CD8-positive, alpha-beta memory T cell (primary cell): ENCODE results near the gene MYOCOS. TPM values are rescaled to one million over a fixed set of nuclear protein-coding genes. Genes with fewer than 3 reads are reported as not detected.
"Not testable (repeated sequence)": the region's sequence is repeated elsewhere in the genome, so short reads cannot be mapped to it uniquely, and the experiment has no call there.

Experiments used
- CTCF ChIA-PET: fragments of 350-600 bp; sonication (Branson Sonifier 250); formaldehyde crosslinking; loops from one replicate; lab custom pipeline; 2021; ENCODE audit warnings: antibody characterized with exemption; lab: Charles Lee
- POLR2A ChIA-PET: fragments of 350-600 bp; sonication (Branson Sonifier 250); formaldehyde crosslinking; loops from one replicate; lab custom pipeline; 2021; ENCODE audit warnings: antibody characterized with exemption; lab: Charles Lee
- DNase-seq, 5 donors: peaks; one replicate each; pipeline versions ENCODE4 v3.0.0 to v3.0.0-alpha.2; 2020 to 2022; ENCODE audit warnings: mixed read lengths in 1 of 5
- H3K27ac ChIP-seq: one replicate; pipeline ENCODE4 v1.7.0; 2013; ENCODE audit warnings: low read depth, mild to moderate bottlenecking, low read length, moderate library complexity
- H3K27me3 ChIP-seq: 2 replicates; pipeline ENCODE4 v1.7.0; 2013; ENCODE audit warnings: low read length, mild to moderate bottlenecking; ENCODE audit not compliant: insufficient read depth, poor library complexity, severe bottlenecking
- H3K36me3 ChIP-seq: 2 replicates; pipeline ENCODE4 v1.7.0; 2013; ENCODE audit warnings: mild to moderate bottlenecking, low read length, moderate library complexity; ENCODE audit not compliant: insufficient read depth
- H3K4me1 ChIP-seq: 2 replicates; pipeline ENCODE4 v1.7.0; 2013; ENCODE audit warnings: mild to moderate bottlenecking, low read length, moderate library complexity; ENCODE audit not compliant: insufficient read depth
- H3K4me3 ChIP-seq: 2 replicates; pipeline ENCODE4 v1.7.0; 2013; ENCODE audit warnings: mild to moderate bottlenecking, low read length
- H3K9me3 ChIP-seq: 2 replicates; pipeline ENCODE4 v1.7.0; 2013; ENCODE audit warnings: mild to moderate bottlenecking, low read length
- H3K27ac Mint-ChIP-seq, 8 donors: one replicate each; pipeline ENCODE4 v1.8.0; 2020 to 2021; ENCODE audit warnings: mixed read lengths in 8 of 8, mild to moderate bottlenecking in 6 of 8, inconsistent platforms in 3 of 8, moderate library complexity in 3 of 8
- H3K27me3 Mint-ChIP-seq, 2 donors: one replicate each; pipeline ENCODE4 v1.8.0; 2020 to 2021; ENCODE audit warnings: mixed read lengths in 2 of 2, mild to moderate bottlenecking in 1 of 2, moderate library complexity in 1 of 2
- H3K36me3 Mint-ChIP-seq, 3 donors: one replicate each; pipeline ENCODE4 v1.8.0; 2020 to 2021; ENCODE audit warnings: mixed read lengths in 3 of 3, inconsistent platforms in 1 of 3, mild to moderate bottlenecking in 1 of 3
- H3K4me1 Mint-ChIP-seq, 3 donors: one replicate each; pipeline ENCODE4 v1.8.0; 2020 to 2021; ENCODE audit warnings: mixed read lengths in 3 of 3, inconsistent platforms in 1 of 3, mild to moderate bottlenecking in 1 of 3
- H3K4me3 Mint-ChIP-seq, 7 donors: one replicate each; pipeline ENCODE4 v1.8.0; 2020 to 2021; ENCODE audit warnings: mixed read lengths in 7 of 7, mild to moderate bottlenecking in 6 of 7, moderate library complexity in 4 of 7, inconsistent platforms in 2 of 7
- H3K9me3 Mint-ChIP-seq, 5 donors: one replicate each; pipeline ENCODE4 v1.8.0; 2020 to 2022; ENCODE audit warnings: mixed read lengths in 5 of 5, mild to moderate bottlenecking in 3 of 5, moderate library complexity in 2 of 5, inconsistent platforms in 1 of 5
- polyA plus RNA-seq: library from polyadenylated mRNA; unstranded; fragments of 300-500 nt; fragmentation: Illumina TruSeq; gene quantifications from one replicate; pipeline ENCODE4 v1.2.3, GENCODE V29; 2021
- total RNA-seq, 2 experiments: library from RNA; stranded (reverse); gene quantifications; one replicate each; pipeline ENCODE4 v1.2.3, GENCODE V29; 2021

Gene MYOCOS
- total and polyA plus RNA-seq, 3 experiments from 2014 or later, result not detected

DNA sequence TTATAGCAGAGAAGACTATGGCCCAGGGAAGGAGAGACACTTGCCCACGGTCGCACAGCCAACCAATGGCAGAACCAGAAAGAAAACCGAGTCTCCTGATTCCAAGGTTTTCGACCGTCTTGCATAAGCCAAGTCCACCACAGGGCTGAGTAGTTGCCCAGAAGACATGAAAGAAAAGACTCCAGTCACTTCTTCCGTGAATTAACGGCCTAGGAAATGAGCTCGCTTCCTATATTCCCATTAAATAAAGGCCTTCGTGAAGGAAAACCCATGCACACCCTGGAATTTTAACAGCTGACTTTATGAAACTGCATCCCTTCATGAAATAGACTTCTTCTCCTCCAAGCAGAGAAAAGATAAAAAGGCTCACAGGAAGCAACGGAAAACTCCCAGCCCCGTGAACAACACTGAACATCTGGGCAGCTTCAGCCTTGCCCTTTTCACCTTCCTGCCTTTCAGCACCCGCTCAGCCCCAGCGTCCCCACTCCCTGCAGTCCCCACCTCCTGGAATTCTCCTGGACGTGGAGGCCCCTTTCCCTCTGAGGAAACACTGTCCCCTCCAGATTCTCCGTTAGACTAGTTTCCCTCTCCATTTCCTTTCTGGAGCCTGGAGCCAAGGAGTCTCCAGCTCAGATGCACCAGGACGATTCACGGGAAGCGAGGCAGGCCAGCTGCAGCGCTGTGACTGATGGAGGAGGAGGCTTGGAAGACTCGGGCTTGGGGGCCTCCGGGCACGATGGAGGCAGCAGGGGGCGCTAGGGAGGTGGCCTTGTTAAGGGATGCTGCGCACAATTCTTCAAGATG lies 33.1 kb downstream of the MYOCOS start:
- H3K4me1 Mint-ChIP-seq, result peaks cover 7 to 10% (median 10%) of the 10 kb centered on the region in 3 donors
- H3K27ac Mint-ChIP-seq, result no peak overlapping the region
- ChIA-PET CTCF (interaction anchor here (1.0 to 2.7 kb wide), 7 partner anchors 9 to 342 kb away, joined by 3 to 16 read pairs (median 3); no protein-coding TSS in a partner anchor), POLR2A (interaction anchor here (1.0 kb wide), 1 partner anchor 126 kb away, joined by 3 read pairs; no protein-coding TSS in a partner anchor)
- H3K9me3 Mint-ChIP-seq, result no peaks in the 10 kb centered on the region
- H3K36me3 ChIP-seq, result no peaks in the 10 kb centered on the region
- no peaks in the 10 kb centered on the region for H3K9me3 ChIP-seq
- peak; percentile 26 to 70 (median 45) for DNase-seq
- peak overlapping the region in 6 of 7 donors; percentile 26 to 71 (median 54) for H3K4me3 Mint-ChIP-seq
- H3K27me3 ChIP-seq, result peaks cover 10% of the 10 kb centered on the region
- H3K4me1 ChIP-seq, result peaks cover 6% of the 10 kb centered on the region
- no peaks in the 10 kb centered on the region for H3K36me3 Mint-ChIP-seq
- H3K27ac ChIP-seq, result no peak overlapping the region
- peaks cover 16 to 60% of the 10 kb centered on the region in 2 donors for H3K27me3 Mint-ChIP-seq
- no peak overlapping the region for H3K4me3 ChIP-seq

GRCh38 chr1:171655746-171656116 lies 33.7 kb downstream of the MYOCOS start:
- Mint-ChIP-seq H3K9me3 (no peaks in the 10 kb centered on the region), H3K27me3 (peaks cover 15 to 58% of the 10 kb centered on the region in 2 donors), H3K4me1 (peaks cover 7 to 10% (median 10%) of the 10 kb centered on the region in 3 donors), H3K4me3 (peak overlapping the region in 4 of 7 donors; percentile 26 to 71 (median 42)), H3K27ac (peak overlapping the region in 1 of 8 donors; percentile 38), H3K36me3 (no peaks in the 10 kb centered on the region)
- no peak for DNase-seq
- H3K27me3 ChIP-seq, result peaks cover 10% of the 10 kb centered on the region
- ChIA-PET CTCF (interaction anchor here (1.0 to 2.7 kb wide), 5 partner anchors 10 to 331 kb away, joined by 3 to 16 read pairs (median 4); no protein-coding TSS in a partner anchor), POLR2A (interaction anchor here (1.0 kb wide), 1 partner anchor 125 kb away, joined by 3 read pairs; no protein-coding TSS in a partner anchor)
- H3K9me3 ChIP-seq, result no peaks in the 10 kb centered on the region
- no peak overlapping the region for H3K27ac ChIP-seq
- H3K4me1 ChIP-seq, result peaks cover 6% of the 10 kb centered on the region
- H3K36me3 ChIP-seq, result no peaks in the 10 kb centered on the region
- H3K4me3 ChIP-seq, result no peak overlapping the region

GRCh38 chr1:171656206-171656605 lies 34.2 kb downstream of the MYOCOS start:
- H3K9me3 Mint-ChIP-seq, H3K9me3 ChIP-seq, H3K4me1 ChIP-seq, H3K36me3 Mint-ChIP-seq, DNase-seq, H3K27me3 ChIP-seq, H3K4me3 ChIP-seq, H3K27ac ChIP-seq, H3K36me3 ChIP-seq: not testable (repeated sequence)
- peak overlapping the region in 1 of 7 donors; percentile 63 for H3K4me3 Mint-ChIP-seq
- peaks cover 13 to 53% of the 10 kb centered on the region in 2 donors for H3K27me3 Mint-ChIP-seq
- CTCF ChIA-PET, result interaction anchor here (1.4 to 2.7 kb wide), 4 partner anchors 11 to 330 kb away, joined by 3 to 16 read pairs (median 4); no protein-coding TSS in a partner anchor
- POLR2A ChIA-PET, result interaction anchor here (1.0 kb wide), 1 partner anchor 125 kb away, joined by 3 read pairs; no protein-coding TSS in a partner anchor
- H3K27ac Mint-ChIP-seq, result peak overlapping the region in 1 of 8 donors; percentile 38
- H3K4me1 Mint-ChIP-seq, result peaks cover 7 to 10% (median 10%) of the 10 kb centered on the region in 3 donors

DNA sequence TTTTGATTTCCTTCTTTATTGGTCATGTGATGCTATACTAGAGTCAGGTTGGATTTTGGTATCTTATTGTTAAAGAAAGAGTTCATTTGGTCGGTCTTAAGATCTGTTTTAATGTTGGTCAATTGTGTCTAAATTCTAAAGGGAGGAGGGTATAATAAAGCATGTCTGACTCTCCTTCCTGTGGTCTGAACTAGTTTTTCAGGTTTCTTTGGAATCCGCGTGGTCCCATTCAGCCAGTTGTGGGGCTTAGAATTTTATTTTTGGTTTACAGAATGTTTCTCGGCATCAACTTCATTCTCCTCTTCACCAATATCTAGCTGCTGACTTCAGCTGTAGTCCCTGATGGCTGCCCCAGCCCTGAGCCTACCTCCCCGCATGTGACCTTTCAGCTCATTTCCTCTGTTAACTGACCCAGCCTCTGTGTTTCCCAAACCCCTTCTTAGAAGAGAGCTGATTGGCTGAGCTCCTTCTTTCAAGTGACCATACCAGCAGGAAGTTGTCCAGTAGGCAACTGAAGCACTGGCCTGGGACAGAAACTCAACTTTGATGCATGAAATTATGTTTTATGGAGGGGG lies 39.1 kb downstream of the MYOCOS start:
- no peak overlapping the region for H3K4me3 Mint-ChIP-seq
- DNase-seq, result no peak
- H3K27me3 Mint-ChIP-seq, result peaks cover 4 to 13% of the 10 kb centered on the region in 2 donors
- Histone ChIP-seq H3K4me1 (no peaks in the 10 kb centered on the region), H3K9me3 (no peaks in the 10 kb centered on the region), H3K36me3 (no peaks in the 10 kb centered on the region), H3K4me3 (no peak overlapping the region), H3K27ac (no peak overlapping the region), H3K27me3 (no peaks in the 10 kb centered on the region)
- no peaks in the 10 kb centered on the region for H3K4me1 Mint-ChIP-seq
- H3K36me3 Mint-ChIP-seq, result no peaks in the 10 kb centered on the region
- no peaks in the 10 kb centered on the region for H3K9me3 Mint-ChIP-seq
- CTCF ChIA-PET, result interaction anchor here (1.5 kb wide), 1 partner anchor 16 kb away, joined by 5 read pairs; no protein-coding TSS in a partner anchor
- POLR2A ChIA-PET, result interaction anchor here (0.5 kb wide), 1 partner anchor 482 kb away, joined by 4 read pairs; no protein-coding TSS in a partner anchor
- H3K27ac Mint-ChIP-seq, result peak overlapping the region in 1 of 8 donors; percentile 21

DNA sequence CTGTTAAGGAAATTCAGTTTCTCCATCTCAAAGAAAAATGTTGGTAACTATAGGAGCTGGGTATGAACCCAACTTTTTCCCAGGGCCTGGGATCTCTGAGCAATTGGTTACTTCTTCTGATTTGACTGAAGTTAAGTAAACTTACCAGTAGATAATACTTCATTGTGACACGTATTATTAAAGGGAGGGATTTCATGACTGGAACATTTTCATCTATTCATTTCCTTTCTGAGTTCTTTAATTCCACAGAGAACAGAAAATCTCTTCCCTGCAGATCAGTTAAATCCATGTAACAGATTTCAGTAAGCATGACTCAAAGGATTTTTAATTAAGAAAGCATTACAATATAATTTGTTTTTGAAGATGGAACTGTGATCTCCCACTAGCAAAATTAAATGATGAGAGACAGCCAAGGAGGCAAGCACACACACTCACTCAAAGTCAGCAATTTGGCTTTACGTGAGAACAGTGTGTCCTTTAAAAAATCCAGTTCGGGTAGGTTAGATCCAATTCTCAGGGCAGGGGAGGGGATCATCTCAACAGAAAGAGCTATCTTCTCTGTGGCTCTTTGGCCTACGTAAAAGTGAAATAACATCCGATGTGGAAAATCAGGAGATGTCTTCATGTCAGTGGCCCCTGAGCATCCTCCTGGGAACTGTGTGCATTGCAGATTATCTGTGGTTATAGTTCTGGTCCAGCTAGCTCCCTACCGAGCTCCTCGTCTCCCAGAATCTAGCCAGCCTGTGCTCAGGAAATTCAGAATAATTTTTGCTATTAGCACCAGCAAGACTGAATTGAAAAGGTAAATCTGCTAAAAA lies 41.2 kb downstream of the MYOCOS start:
- no peak overlapping the region for H3K4me3 ChIP-seq
- H3K9me3 ChIP-seq, result no peaks in the 10 kb centered on the region
- Mint-ChIP-seq H3K9me3 (no peaks in the 10 kb centered on the region), H3K27ac (no peak overlapping the region), H3K36me3 (no peaks in the 10 kb centered on the region), H3K4me3 (no peak overlapping the region), H3K4me1 (no peaks in the 10 kb centered on the region), H3K27me3 (peaks cover 3 to 9% of the 10 kb centered on the region in 2 donors)
- no peak for DNase-seq
- no peak overlapping the region for H3K27ac ChIP-seq
- no peaks in the 10 kb centered on the region for H3K36me3 ChIP-seq
- POLR2A ChIA-PET, result no interaction called here
- H3K27me3 ChIP-seq, result no peaks in the 10 kb centered on the region
- no peaks in the 10 kb centered on the region for H3K4me1 ChIP-seq
- CTCF ChIA-PET, result no interaction called here

DNA sequence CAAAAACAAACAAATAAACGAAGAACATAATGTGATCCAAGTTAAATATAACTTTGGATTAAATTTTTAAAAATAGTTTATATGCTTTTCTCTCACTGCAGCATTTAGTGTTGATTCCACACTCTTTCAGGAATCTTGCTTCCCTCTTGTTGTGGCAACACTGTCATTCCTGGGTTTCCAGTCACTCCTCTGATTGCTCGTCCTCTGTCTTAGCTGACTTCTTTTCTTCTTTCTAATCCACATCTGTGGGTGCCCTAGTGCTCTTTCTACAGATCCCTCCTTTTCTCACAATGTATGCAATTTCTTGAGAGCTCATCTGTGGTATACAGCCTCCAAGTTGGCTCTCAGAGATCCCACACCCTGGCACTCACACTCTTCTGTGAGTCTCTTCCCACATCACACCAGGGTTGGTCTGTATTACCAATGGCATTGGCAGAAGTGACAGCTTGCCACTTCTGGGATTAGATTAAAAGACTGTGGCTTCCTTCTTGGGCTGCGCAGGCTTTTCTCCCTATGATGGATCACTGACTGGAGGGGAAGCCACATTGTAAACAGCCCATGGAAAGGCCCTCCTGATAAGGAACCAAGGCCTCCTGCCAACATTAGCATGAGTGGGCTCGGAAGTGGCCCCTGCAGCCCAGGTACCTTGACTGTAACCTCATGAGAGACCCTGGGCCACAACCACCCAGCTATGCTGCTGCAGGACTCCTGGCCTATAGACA lies 42.0 kb downstream of the MYOCOS start:
- ChIA-PET POLR2A (no interaction called here), CTCF (no interaction called here)
- DNase-seq, result no peak
- Mint-ChIP-seq H3K4me3 (no peak overlapping the region), H3K27ac (no peak overlapping the region), H3K9me3 (no peaks in the 10 kb centered on the region), H3K4me1 (no peaks in the 10 kb centered on the region), H3K27me3 (peaks cover 7 to 9% of the 10 kb centered on the region in 2 donors), H3K36me3 (no peaks in the 10 kb centered on the region)
- H3K4me3 ChIP-seq, result no peak overlapping the region
- no peaks in the 10 kb centered on the region for H3K27me3 ChIP-seq
- H3K9me3 ChIP-seq, result no peaks in the 10 kb centered on the region
- H3K36me3 ChIP-seq, result no peaks in the 10 kb centered on the region
- H3K27ac ChIP-seq, result no peak overlapping the region
- no peaks in the 10 kb centered on the region for H3K4me1 ChIP-seq

DNA sequence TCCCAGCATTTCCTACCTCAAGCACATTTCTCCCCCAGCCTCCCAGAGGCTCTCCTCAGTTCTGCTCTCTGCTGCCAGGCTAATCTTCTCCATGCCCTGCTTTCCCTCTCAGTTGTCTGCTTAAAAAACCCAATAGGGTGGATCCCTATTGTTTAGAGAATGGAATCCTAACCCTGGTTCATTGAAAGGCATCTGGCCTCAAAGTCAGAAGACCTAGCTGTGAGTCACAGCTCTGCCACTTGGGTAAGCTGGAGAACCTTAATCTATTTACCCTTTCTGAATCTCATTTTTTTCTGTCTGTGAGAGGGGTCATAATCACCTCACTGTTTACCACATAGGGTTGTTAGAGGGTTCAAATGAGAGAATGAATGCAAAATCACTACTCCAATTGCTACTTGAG lies 42.9 kb downstream of the MYOCOS start:
- no peak overlapping the region for H3K27ac ChIP-seq
- H3K36me3 ChIP-seq, result no peaks in the 10 kb centered on the region
- no peaks in the 10 kb centered on the region for H3K9me3 ChIP-seq
- DNase-seq, result no peak
- Mint-ChIP-seq H3K27me3 (peaks cover 7 to 10% of the 10 kb centered on the region in 2 donors), H3K27ac (no peak overlapping the region), H3K4me1 (no peaks in the 10 kb centered on the region), H3K4me3 (no peak overlapping the region), H3K9me3 (no peaks in the 10 kb centered on the region), H3K36me3 (no peaks in the 10 kb centered on the region)
- POLR2A ChIA-PET, result no interaction called here
- CTCF ChIA-PET, result no interaction called here
- H3K4me1 ChIP-seq, result no peaks in the 10 kb centered on the region
- no peak overlapping the region for H3K4me3 ChIP-seq
- H3K27me3 ChIP-seq, result no peaks in the 10 kb centered on the region
